Activated T-cell treated with anti-CD3 and anti-CD28 coated beads, Interleukin-2, amount 50 U/mL, for 24 hours (primary cell): ENCODE data around the gene OSER1.
"Not testable (repeated sequence)": the region's sequence is repeated elsewhere in the genome, so short reads cannot be mapped to it uniquely, and the experiment has no call there.

ENCODE experiments used
- DNase-seq: peaks from one replicate; pipeline ENCODE4 v3.0.0-alpha.2; 2020
- H3K27ac Mint-ChIP-seq: 2 replicates; pipeline ENCODE4 v1.8.0; 2020; ENCODE audit warnings: mild to moderate bottlenecking, mixed read lengths
- H3K27me3 Mint-ChIP-seq: 2 replicates; pipeline ENCODE4 v1.8.0; 2020; ENCODE audit warnings: mixed read lengths
- H3K36me3 Mint-ChIP-seq: 2 replicates; pipeline ENCODE4 v1.8.0; 2020; ENCODE audit warnings: low read depth, mixed read lengths
- H3K4me1 Mint-ChIP-seq: 2 replicates; pipeline ENCODE4 v1.8.0; 2020; ENCODE audit warnings: low read depth, mixed read lengths
- H3K4me3 Mint-ChIP-seq: 2 replicates; pipeline ENCODE4 v1.8.0; 2020; ENCODE audit warnings: mild to moderate bottlenecking, moderate library complexity, mixed read lengths
- H3K9me3 Mint-ChIP-seq: 2 replicates; pipeline ENCODE4 v1.8.0; 2020; ENCODE audit warnings: mixed read lengths

OSER1 gene

DNA sequence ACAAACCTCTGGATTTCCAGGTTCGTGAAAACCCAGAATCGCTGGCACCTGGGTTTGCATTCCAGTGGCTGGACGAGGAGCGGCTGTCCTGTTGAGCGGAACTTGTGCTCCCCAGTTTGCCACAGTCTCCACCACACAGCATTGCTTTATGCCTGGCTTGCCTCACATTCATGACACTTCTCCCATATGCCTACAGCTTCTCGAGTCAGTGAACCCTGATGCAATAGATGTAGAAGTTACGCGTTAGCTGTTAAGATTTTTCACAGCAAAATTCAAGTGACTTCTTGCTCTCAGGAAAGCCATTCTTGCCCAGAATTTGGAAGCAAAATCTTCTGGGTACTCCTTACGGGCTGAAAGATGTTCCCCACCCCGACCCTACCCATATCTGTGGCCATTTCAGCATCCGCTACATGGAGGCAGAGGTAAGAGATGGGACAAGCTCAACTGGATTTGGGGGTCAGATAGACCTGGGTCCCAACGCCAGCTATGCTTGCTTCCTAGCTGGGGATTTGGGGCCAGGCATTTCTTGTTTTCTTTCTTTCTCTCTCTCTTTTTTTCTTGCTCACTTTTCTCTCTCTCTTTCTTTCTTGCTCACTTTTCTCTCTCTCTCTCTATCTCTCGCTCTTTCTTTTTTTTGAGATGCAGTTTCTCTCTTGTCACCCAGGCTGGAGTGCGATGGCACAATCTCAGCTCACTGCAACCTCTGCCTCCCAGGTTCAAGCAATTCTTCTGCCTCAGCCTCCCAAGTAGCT lies 24.2 kb upstream of the OSER1 start:
- DNase-seq = no peak
- peaks cover 7% of the 10 kb centered on the region for H3K4me1 Mint-ChIP-seq
- H3K4me3 Mint-ChIP-seq = no peak overlapping the region
- H3K9me3 Mint-ChIP-seq = no peaks in the 10 kb centered on the region
- H3K36me3 Mint-ChIP-seq = no peaks in the 10 kb centered on the region
- H3K27ac Mint-ChIP-seq = peak overlapping the region; percentile 3
- no peaks in the 10 kb centered on the region for H3K27me3 Mint-ChIP-seq

DNA sequence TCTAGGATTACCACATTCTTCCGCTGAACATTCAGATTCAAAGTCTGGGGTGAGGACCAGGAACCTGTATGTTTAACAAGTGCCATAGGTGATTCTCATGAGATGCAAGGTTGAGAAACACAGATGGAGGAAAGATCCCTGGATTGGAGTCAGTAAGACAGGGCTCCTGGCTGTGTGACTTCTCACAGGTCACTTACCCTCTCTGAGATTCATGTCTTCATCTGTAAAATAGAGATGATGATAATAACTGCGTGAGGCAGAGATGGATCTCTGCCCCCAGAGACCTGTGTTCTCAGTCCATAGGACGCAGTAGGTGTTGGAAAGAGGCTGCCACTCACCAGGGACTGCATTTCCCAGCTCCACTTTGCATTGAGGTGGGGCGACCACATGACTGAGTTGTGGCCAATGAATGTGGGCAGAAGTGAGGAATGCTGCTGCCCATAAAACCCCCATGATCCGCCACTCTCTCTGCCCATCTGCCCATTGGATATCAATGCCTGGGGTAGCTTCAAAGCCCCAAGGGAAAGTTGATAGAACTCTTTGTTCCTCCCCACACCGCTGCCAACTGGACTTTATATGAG lies 23.0 kb upstream of the OSER1 start:
- Mint-ChIP-seq H3K27ac (no peak overlapping the region), H3K9me3 (no peaks in the 10 kb centered on the region), H3K27me3 (no peaks in the 10 kb centered on the region), H3K4me1 (peaks cover 7% of the 10 kb centered on the region), H3K4me3 (no peak overlapping the region), H3K36me3 (no peaks in the 10 kb centered on the region)
- DNase-seq = no peak

GRCh38 chr20:44232469-44232856 lies 21.9 kb upstream of the OSER1 start:
- H3K4me3 Mint-ChIP-seq = not testable (repeated sequence)

GRCh38 chr20:44231713-44232468 lies 21.3 kb upstream of the OSER1 start:
- H3K9me3 Mint-ChIP-seq = no peaks in the 10 kb centered on the region
- no peak overlapping the region for H3K4me3 Mint-ChIP-seq
- H3K27me3 Mint-ChIP-seq = no peaks in the 10 kb centered on the region
- no peak for DNase-seq
- no peaks in the 10 kb centered on the region for H3K36me3 Mint-ChIP-seq
- H3K4me1 Mint-ChIP-seq = peaks cover 7% of the 10 kb centered on the region
- peak overlapping the region; percentile 23 for H3K27ac Mint-ChIP-seq

More at GRCh38 chr20:44232469-44232856, 21.9 kb upstream of the OSER1 start:
- not testable (repeated sequence) for H3K4me1 Mint-ChIP-seq, H3K36me3 Mint-ChIP-seq, H3K9me3 Mint-ChIP-seq, H3K27ac Mint-ChIP-seq, DNase-seq, H3K27me3 Mint-ChIP-seq

DNA sequence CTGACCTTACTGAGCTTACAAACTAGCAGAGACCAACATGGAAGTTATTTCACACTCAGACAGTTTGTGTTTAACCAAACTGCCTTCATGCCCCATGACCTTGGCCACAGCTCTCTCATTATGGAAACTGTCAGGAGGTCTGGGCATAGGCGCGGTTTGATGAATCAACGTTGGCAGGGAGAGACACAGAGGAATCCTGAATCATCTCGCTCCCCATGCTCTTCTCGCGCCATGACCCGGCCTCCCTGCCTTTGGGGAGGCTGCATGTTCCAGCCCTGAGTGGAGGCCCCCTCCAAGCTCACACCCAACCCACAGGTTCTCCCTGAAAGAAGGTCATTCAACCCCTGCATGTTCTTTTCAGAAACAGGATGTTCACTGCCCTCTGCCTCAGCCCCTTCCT lies 20.6 kb upstream of the OSER1 start:
- H3K36me3 Mint-ChIP-seq = no peaks in the 10 kb centered on the region
- no peak for DNase-seq
- H3K4me3 Mint-ChIP-seq = no peak overlapping the region
- H3K4me1 Mint-ChIP-seq = peaks cover 7% of the 10 kb centered on the region
- peak overlapping the region; percentile 23 for H3K27ac Mint-ChIP-seq
- H3K27me3 Mint-ChIP-seq = no peaks in the 10 kb centered on the region
- H3K9me3 Mint-ChIP-seq = no peaks in the 10 kb centered on the region

- DNase-seq = no peak
- no peak overlapping the region for H3K4me3 Mint-ChIP-seq
- no peaks in the 10 kb centered on the region for H3K9me3 Mint-ChIP-seq
- H3K27me3 Mint-ChIP-seq = no peaks in the 10 kb centered on the region
- H3K27ac Mint-ChIP-seq = no peak overlapping the region
- H3K36me3 Mint-ChIP-seq = no peaks in the 10 kb centered on the region
- peaks cover 7% of the 10 kb centered on the region for H3K4me1 Mint-ChIP-seq
Measured at GRCh38 chr20:44228465-44229258, 18.1 kb upstream of the OSER1 start.

- Mint-ChIP-seq H3K9me3 (no peaks in the 10 kb centered on the region), H3K4me1 (peaks cover 8% of the 10 kb centered on the region), H3K36me3 (no peaks in the 10 kb centered on the region), H3K27ac (no peak overlapping the region), H3K4me3 (no peak overlapping the region), H3K27me3 (no peaks in the 10 kb centered on the region)
- no peak for DNase-seq
Measured at GRCh38 chr20:44224637-44225036, 14.1 kb upstream of the OSER1 start.

GRCh38 chr20:44223721-44224120 lies 13.2 kb upstream of the OSER1 start:
- Mint-ChIP-seq H3K27ac (no peak overlapping the region), H3K36me3 (no peaks in the 10 kb centered on the region), H3K27me3 (no peaks in the 10 kb centered on the region), H3K4me1 (peaks cover 17% of the 10 kb centered on the region), H3K9me3 (no peaks in the 10 kb centered on the region), H3K4me3 (no peak overlapping the region)
- no peak for DNase-seq

- Mint-ChIP-seq H3K36me3 (no peaks in the 10 kb centered on the region), H3K27me3 (no peaks in the 10 kb centered on the region), H3K9me3 (no peaks in the 10 kb centered on the region), H3K4me1 (peaks cover 26% of the 10 kb centered on the region), H3K27ac (no peak overlapping the region), H3K4me3 (no peak overlapping the region)
- no peak for DNase-seq
Measured at GRCh38 chr20:44222633-44223368, 12.2 kb upstream of the OSER1 start.

- Mint-ChIP-seq H3K9me3 (no peaks in the 10 kb centered on the region), H3K27me3 (no peaks in the 10 kb centered on the region), H3K4me1 (peaks cover 34% of the 10 kb centered on the region), H3K27ac (no peak overlapping the region), H3K4me3 (no peak overlapping the region), H3K36me3 (no peaks in the 10 kb centered on the region)
- DNase-seq = no peak
Measured at GRCh38 chr20:44222027-44222426, 11.5 kb upstream of the OSER1 start.

GRCh38 chr20:44221368-44221954 lies 10.9 kb upstream of the OSER1 start:
- Mint-ChIP-seq H3K36me3 (no peaks in the 10 kb centered on the region), H3K4me3 (no peak overlapping the region), H3K27me3 (no peaks in the 10 kb centered on the region), H3K4me1 (peaks cover 39% of the 10 kb centered on the region), H3K27ac (no peak overlapping the region), H3K9me3 (no peaks in the 10 kb centered on the region)
- DNase-seq = no peak

DNA sequence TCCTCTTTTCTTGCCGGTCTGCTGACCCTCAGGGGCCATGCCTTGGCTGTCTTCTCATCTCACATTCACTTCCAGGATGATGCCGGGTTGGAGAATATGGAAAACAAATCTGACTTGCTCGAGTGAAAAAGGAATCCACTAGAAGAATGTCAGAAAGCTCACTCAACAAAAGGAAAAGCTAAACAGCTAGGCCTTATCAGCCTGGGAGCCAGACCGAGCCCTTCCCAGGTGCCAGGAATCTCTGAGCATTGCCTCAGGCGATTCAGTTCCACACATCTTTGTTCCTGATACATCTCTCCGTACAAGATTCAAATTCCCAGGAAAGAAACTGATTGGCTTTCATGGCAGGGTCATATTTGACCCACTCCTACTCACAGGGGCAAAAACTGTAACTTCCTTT lies 9.2 kb upstream of the OSER1 start:
- no peaks in the 10 kb centered on the region for H3K27me3 Mint-ChIP-seq
- H3K4me1 Mint-ChIP-seq = peaks cover 50% of the 10 kb centered on the region

DNA sequence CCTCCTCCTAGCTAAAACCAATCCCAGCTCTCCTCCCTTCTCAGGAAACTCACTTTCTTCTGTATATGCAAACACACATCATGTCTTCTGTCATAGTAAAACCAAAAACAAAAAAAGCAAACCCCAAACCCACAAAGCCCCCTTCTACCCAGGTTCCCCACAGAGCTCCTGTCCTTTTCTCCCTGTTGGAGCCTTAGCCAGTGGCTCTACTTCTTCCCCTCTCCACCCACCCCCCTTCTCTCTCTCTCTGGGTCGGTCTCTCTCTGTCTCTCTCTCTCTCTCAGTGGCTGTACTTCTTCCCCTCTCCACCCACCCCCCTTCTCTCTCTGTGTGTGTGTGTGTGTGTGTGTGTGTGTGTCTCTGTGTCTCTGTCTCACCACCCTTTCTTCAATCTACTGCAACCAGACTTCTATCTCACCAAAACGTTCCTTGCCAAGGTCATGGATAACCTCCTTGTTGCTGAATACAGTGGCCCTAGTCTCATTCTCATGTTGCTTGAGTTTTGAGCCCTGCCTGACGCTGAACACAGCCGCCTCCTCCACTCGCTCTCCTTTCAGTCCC lies 8.7 kb upstream of the OSER1 start:
- Mint-ChIP-seq H3K27ac (peak overlapping the region; percentile 27), H3K9me3 (no peaks in the 10 kb centered on the region), H3K36me3 (no peaks in the 10 kb centered on the region), H3K4me3 (no peak overlapping the region), H3K4me1 (peaks cover 52% of the 10 kb centered on the region), H3K27me3 (no peaks in the 10 kb centered on the region)
- DNase-seq = no peak

More for the DNA sequence above, 9.2 kb upstream of the OSER1 start:
- Mint-ChIP-seq H3K4me3 (no peak overlapping the region), H3K9me3 (no peaks in the 10 kb centered on the region), H3K36me3 (no peaks in the 10 kb centered on the region), H3K27ac (peak overlapping the region; percentile 27)
- no peak for DNase-seq
